ENCODE measurements around the gene LRFN2. TPM values are rescaled to one million over a fixed set of nuclear protein-coding genes. Genes with fewer than 3 reads are reported as not detected.
A peak's percentile ranks its signal among the peaks of the same experiment; 100 is the strongest.

Gene LRFN2
- total and polyA plus RNA-seq, 2 experiments from 2014 or later: 0.33 to 0.54 TPM

- peaks cover 3% of the 10 kb centered on the region for H3K4me1 ChIP-seq (ENCODE audit: insufficient read depth)
- no peaks in the 10 kb centered on the region for H4K20me1 ChIP-seq (ENCODE audit: insufficient read depth, poor library complexity, severe bottlenecking)
- 50% methylated on average over 2 of the region's 2 CpGs for WGBS (ENCODE audit: low lambda C conversion rate, missing lambda C conversion rate)
- H3K4me3 ChIP-seq: no peak overlapping the region
- no peak overlapping the region for H2AFZ ChIP-seq
- no peak overlapping the region for H3K27ac ChIP-seq
- no peaks in the 10 kb centered on the region for H3K9me3 ChIP-seq (ENCODE audit: low read depth)
- TF ChIP-seq EZH2 (IDR thresholded peaks at IDR 0.05; ENCODE audit: borderline replicate concordance) (no peak), CTCF (IDR thresholded peaks at IDR 0.05; ENCODE audit: poor library complexity) (no peak), EZH2phosphoT487 (IDR thresholded peaks at IDR 0.05; ENCODE audit: low read depth, severe bottlenecking, unreplicated experiment) (no peak)
- H3K79me2 ChIP-seq: no peaks in the 10 kb centered on the region
- no peak for DNase-seq (ENCODE audit: low spot score)
- H3K36me3 ChIP-seq (replicated peaks; ENCODE audit: insufficient read depth, low read depth): no peaks in the 10 kb centered on the region
- H3K27me3 ChIP-seq: no peaks in the 10 kb centered on the region
- no peak overlapping the region for H3K4me2 ChIP-seq
- no peaks in the 10 kb centered on the region for H3K9me2 ChIP-seq (replicated peaks; ENCODE audit: insufficient read depth)
Observed at GRCh38 chr6:40407239-40407638, 179.9 kb downstream of the LRFN2 start.

- H3K4me2 ChIP-seq: no peak overlapping the region
- H3K79me2 ChIP-seq: no peaks in the 10 kb centered on the region
- 98% methylated on average over 7 of the region's 7 CpGs for WGBS (ENCODE audit: low lambda C conversion rate, missing lambda C conversion rate)
- no peaks in the 10 kb centered on the region for H3K27me3 ChIP-seq
- H2AFZ ChIP-seq: no peak overlapping the region
- H3K4me1 ChIP-seq (ENCODE audit: insufficient read depth): peaks cover 3% of the 10 kb centered on the region
- H3K36me3 ChIP-seq (replicated peaks; ENCODE audit: insufficient read depth, low read depth): no peaks in the 10 kb centered on the region
- no peaks in the 10 kb centered on the region for H4K20me1 ChIP-seq (ENCODE audit: insufficient read depth, poor library complexity, severe bottlenecking)
- no peak overlapping the region for H3K27ac ChIP-seq
- H3K4me3 ChIP-seq: no peak overlapping the region
- DNase-seq (ENCODE audit: low spot score): no peak
- H3K9me3 ChIP-seq (ENCODE audit: low read depth): no peaks in the 10 kb centered on the region
- no peaks in the 10 kb centered on the region for H3K9me2 ChIP-seq (replicated peaks; ENCODE audit: insufficient read depth)
- no peak for TF ChIP-seq CTCF (IDR thresholded peaks at IDR 0.05; ENCODE audit: poor library complexity)
- TF ChIP-seq EZH2 (IDR thresholded peaks at IDR 0.05; ENCODE audit: borderline replicate concordance): no peak
- TF ChIP-seq EZH2phosphoT487 (IDR thresholded peaks at IDR 0.05; ENCODE audit: low read depth, severe bottlenecking, unreplicated experiment): no peak
Observed at GRCh38 chr6:40406175-40406574, 181.0 kb downstream of the LRFN2 start.

GRCh38 chr6:40400738-40401137 is 186.4 kb downstream of the LRFN2 start:
- H2AFZ ChIP-seq: no peak overlapping the region
- H3K4me1 ChIP-seq (ENCODE audit: insufficient read depth): no peaks in the 10 kb centered on the region
- no peak for DNase-seq (ENCODE audit: low spot score)
- H3K27me3 ChIP-seq: no peaks in the 10 kb centered on the region
- no peaks in the 10 kb centered on the region for H3K9me2 ChIP-seq (replicated peaks; ENCODE audit: insufficient read depth)
- H3K27ac ChIP-seq: no peak overlapping the region
- no peak for TF ChIP-seq EZH2 (IDR thresholded peaks at IDR 0.05; ENCODE audit: borderline replicate concordance)
- no peak for TF ChIP-seq EZH2phosphoT487 (IDR thresholded peaks at IDR 0.05; ENCODE audit: low read depth, severe bottlenecking, unreplicated experiment)
- no peak for TF ChIP-seq CTCF (IDR thresholded peaks at IDR 0.05; ENCODE audit: poor library complexity)
- no peaks in the 10 kb centered on the region for H3K9me3 ChIP-seq (ENCODE audit: low read depth)
- H3K36me3 ChIP-seq (replicated peaks; ENCODE audit: insufficient read depth, low read depth): no peaks in the 10 kb centered on the region
- H3K79me2 ChIP-seq: no peaks in the 10 kb centered on the region
- no peak overlapping the region for H3K4me3 ChIP-seq
- no peaks in the 10 kb centered on the region for H4K20me1 ChIP-seq (ENCODE audit: insufficient read depth, poor library complexity, severe bottlenecking)
- H3K4me2 ChIP-seq: no peak overlapping the region

DNA sequence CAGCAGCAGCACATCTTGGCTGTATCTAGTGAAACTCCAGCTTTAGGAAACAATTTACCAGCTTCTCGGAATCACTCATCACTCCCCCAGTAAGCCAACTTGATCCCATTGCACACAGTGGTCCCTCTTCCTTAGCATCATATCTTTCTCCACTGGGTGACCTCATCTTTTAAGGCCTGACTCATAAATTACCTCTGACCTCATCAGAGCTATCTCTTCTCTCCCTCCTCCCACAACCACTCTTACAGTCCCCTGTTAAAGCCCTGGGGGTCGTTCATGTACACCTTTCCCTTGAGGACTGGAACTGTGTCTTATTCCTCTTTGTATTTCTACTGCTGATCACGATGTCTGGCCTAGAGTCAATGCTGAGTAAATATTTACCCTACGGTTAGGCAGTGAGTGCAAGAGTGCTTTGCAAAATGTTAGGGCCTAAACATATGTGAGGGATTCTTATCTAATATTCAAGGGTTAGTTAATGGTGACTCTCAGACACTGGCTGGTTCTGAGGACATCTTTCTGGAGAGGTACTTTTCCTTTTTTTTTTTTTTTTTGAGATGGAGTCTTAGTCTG is 187.2 kb downstream of the LRFN2 start:
- no peak for TF ChIP-seq EZH2 (IDR thresholded peaks at IDR 0.05; ENCODE audit: borderline replicate concordance)
- TF ChIP-seq CTCF (IDR thresholded peaks at IDR 0.05; ENCODE audit: poor library complexity): no peak
- no peak for TF ChIP-seq EZH2phosphoT487 (IDR thresholded peaks at IDR 0.05; ENCODE audit: low read depth, severe bottlenecking, unreplicated experiment)
- H3K4me1 ChIP-seq (ENCODE audit: insufficient read depth): no peaks in the 10 kb centered on the region
- 25% methylated on average over 4 of the region's 4 CpGs for WGBS (ENCODE audit: low lambda C conversion rate, missing lambda C conversion rate)
- H3K27me3 ChIP-seq: no peaks in the 10 kb centered on the region
- no peaks in the 10 kb centered on the region for H4K20me1 ChIP-seq (ENCODE audit: insufficient read depth, poor library complexity, severe bottlenecking)
- no peak overlapping the region for H3K4me3 ChIP-seq
- no peaks in the 10 kb centered on the region for H3K36me3 ChIP-seq (replicated peaks; ENCODE audit: insufficient read depth, low read depth)
- H3K9me2 ChIP-seq (replicated peaks; ENCODE audit: insufficient read depth): no peaks in the 10 kb centered on the region
- no peaks in the 10 kb centered on the region for H3K79me2 ChIP-seq
- H3K4me2 ChIP-seq: no peak overlapping the region
- no peaks in the 10 kb centered on the region for H3K9me3 ChIP-seq (ENCODE audit: low read depth)
- DNase-seq (ENCODE audit: low spot score): peak; percentile 56
- H3K27ac ChIP-seq: no peak overlapping the region
- H2AFZ ChIP-seq: no peak overlapping the region

Measured in hepatocyte (in vitro differentiated cells).